CD1c-positive myeloid dendritic cell (primary cell): ENCODE results near the gene CHM.

ENCODE experiments used
- DNase-seq: peaks from one replicate; pipeline ENCODE4 v3.0.0-alpha.2; 2016; ENCODE audit errors: extremely low spot score

The CHM gene

DNA sequence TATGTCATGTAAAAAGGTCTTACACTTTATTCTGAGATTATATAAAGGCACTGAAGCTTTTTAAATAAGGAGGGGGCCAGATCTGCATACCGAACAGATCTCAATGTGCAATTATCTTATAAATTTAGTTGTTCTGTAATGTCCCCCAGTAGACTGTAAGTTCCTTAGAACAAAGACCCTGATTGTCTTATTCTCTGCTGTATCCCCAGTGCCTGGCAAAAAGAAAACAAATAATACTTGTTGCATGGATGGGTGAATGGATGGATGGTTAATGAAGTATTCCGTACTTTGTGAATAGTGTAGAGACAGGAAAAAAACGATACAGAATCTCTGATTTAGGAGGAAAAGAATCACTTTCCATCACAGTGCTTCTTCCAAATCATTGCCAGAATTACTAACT lies 141.5 kb downstream of the CHM start:
- no peak for DNase-seq

DNA sequence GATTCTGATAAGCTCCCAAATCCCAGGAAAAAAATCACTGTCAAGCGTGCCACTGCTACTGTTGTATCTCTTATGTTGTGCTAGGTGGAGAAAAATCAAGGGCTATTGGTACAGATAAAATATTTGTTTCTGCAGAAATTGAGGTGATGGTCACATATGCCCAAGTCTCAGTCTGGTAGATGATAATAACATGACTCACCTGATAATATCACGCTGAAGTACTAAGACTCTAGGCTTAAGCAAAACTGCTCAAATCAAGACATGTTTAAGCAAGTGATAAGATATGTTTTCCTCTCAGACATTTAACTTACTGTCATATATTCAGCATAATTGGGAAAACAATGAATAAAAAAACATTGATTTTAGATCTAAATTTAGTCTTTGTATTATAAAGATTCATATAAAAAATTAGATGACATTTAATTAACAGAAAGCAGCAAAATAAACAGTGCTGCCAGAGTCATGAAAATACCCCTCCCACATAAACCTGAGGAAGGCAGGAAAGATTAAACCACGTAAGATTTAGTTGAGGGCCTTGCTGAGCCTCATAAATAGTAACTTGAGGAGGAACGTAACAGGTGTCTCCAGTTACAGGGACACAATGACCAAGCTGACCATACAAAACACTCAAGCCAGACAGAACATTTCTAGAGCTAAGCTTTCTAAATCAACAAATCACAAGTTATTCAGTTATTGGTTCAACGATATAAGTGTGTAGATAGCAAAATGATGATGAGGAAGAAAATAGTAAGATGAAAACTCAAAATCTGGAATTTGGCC lies 143.5 kb downstream of the CHM start:
- no peak for DNase-seq

- DNase-seq: no peak
Observed at GRCh38 chrX:85897362-85898126, 149.8 kb downstream of the CHM start.

- peak; percentile 59 for DNase-seq
Observed at GRCh38 chrX:85882601-85883000, 164.8 kb downstream of the CHM start.

GRCh38 chrX:85870585-85870984 lies 176.8 kb downstream of the CHM start:
- DNase-seq: no peak

GRCh38 chrX:85865324-85865723 lies 182.0 kb downstream of the CHM start:
- DNase-seq: no peak

- no peak for DNase-seq
Observed at GRCh38 chrX:85859426-85859825, 187.9 kb downstream of the CHM start.

DNA sequence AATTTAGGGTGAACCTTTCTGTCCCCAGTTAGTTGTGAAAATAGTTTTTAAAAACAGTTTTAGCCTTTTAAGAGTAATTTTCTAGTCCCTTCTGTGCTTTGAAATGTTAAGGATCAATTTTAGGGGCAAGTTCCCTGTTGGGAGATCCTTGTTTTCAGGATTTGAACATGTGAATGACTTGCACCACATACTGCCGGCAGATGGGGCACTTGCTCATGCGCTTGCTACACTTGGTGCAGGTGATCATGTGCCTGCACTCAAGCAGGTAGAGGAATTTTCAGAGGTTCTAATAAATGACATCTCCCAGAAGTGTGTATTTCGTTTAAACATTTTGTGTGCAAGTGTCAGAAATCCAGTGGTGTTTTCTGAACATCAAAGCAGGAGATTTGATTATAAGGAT lies 195.9 kb downstream of the CHM start:
- DNase-seq: peak; percentile 1

DNA sequence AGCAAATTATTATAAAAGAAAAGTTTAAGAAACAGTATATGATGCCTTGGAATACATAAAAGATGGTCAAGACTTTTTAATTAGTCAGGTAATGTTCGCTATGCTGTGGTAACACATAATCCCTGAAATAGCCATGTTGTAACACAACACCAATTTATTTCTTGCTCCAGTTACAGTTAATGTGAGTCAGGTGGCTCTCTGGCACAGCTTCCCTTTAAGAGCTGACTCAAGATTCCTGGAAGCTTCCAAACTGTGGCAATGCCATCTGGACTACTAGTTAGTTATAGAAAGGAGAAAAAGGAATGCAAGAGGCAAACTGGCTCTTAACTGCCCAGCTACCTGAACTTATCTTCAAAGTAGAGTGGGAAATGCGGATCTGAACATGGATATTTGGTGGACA lies 210.5 kb downstream of the CHM start:
- DNase-seq: no peak

GRCh38 chrX:85828771-85829170 lies 218.6 kb downstream of the CHM start:
- no peak for DNase-seq

- no peak for DNase-seq
Observed at GRCh38 chrX:85815203-85815751, 232.1 kb downstream of the CHM start.
